Muscle layer of colon (tissue), 2 donors: ENCODE measurements around the gene CNGB1.
"Not testable (repeated sequence)": the region's sequence is repeated elsewhere in the genome, so short reads cannot be mapped to it uniquely, and the experiment has no call there.

Source experiments
- H3K27ac ChIP-seq: one replicate; pipeline ENCODE4 v1.7.0; 2013; ENCODE audit warnings: low read depth, mild to moderate bottlenecking, low read length, moderate library complexity
- H3K27me3 ChIP-seq, 2 donors: one replicate each; pipeline ENCODE4 v1.7.0; 2013; ENCODE audit warnings: low read length in 2 of 2, mild to moderate bottlenecking in 2 of 2; ENCODE audit not compliant: insufficient read depth in 2 of 2, control insufficient read depth in 1 of 2
- H3K36me3 ChIP-seq: one replicate; pipeline ENCODE4 v1.7.0; 2013; ENCODE audit warnings: mild to moderate bottlenecking, low read length; ENCODE audit not compliant: insufficient read depth
- H3K4me1 ChIP-seq: one replicate; pipeline ENCODE4 v1.7.0; 2013; ENCODE audit warnings: mild to moderate bottlenecking, low read length; ENCODE audit not compliant: insufficient read depth
- H3K4me3 ChIP-seq, 2 donors: one replicate each; pipeline ENCODE4 v1.7.0; 2013; ENCODE audit warnings: low read length in 2 of 2, low read depth in 1 of 2, mild to moderate bottlenecking in 1 of 2, moderate library complexity in 1 of 2
- H3K9ac ChIP-seq: one replicate; pipeline ENCODE4 v1.7.0; 2013; ENCODE audit warnings: low read length
- H3K9me3 ChIP-seq: one replicate; pipeline ENCODE4 v1.7.0; 2013; ENCODE audit warnings: mild to moderate bottlenecking, low read length
- donor health status: abdominal sarcoma.
- donor health status: Adenocarcinoma of cecum.

Gene CNGB1

GRCh38 chr16:57837305-57838125 is 133.4 kb downstream of the CNGB1 start:
- no peaks in the 10 kb centered on the region for H3K27me3 ChIP-seq
- H3K27ac ChIP-seq: no peak overlapping the region
- H3K36me3 ChIP-seq: no peaks in the 10 kb centered on the region
- no peak overlapping the region for H3K9ac ChIP-seq
- H3K4me1 ChIP-seq: no peaks in the 10 kb centered on the region
- H3K9me3 ChIP-seq: no peaks in the 10 kb centered on the region
- no peak overlapping the region for H3K4me3 ChIP-seq

GRCh38 chr16:57835439-57835838 is 135.5 kb downstream of the CNGB1 start:
- H3K9me3 ChIP-seq, H3K27ac ChIP-seq, H3K36me3 ChIP-seq, H3K27me3 ChIP-seq, H3K4me1 ChIP-seq, H3K4me3 ChIP-seq, H3K9ac ChIP-seq: not testable (repeated sequence)

- Histone ChIP-seq H3K9me3 (no peaks in the 10 kb centered on the region), H3K27me3 (no peaks in the 10 kb centered on the region), H3K27ac (no peak overlapping the region), H3K36me3 (no peaks in the 10 kb centered on the region), H3K4me3 (no peak overlapping the region), H3K4me1 (no peaks in the 10 kb centered on the region), H3K9ac (no peak overlapping the region)
These were observed 136.0 kb downstream of the CNGB1 start for GRCh38 chr16:57834936-57835335.
